Measurements from ENCODE around the gene UBAP1L. TPM values are rescaled to one million over a fixed set of nuclear protein-coding genes. Genes with fewer than 3 reads are reported as not detected.

Gene UBAP1L
- total RNA-seq, 2 experiments from 2014 or later = 7.2 TPM

- POLR2A ChIA-PET = interaction anchor here (0.7 to 1.7 kb wide), 5 partner anchors 24 to 657 kb away, joined by 3 to 18 read pairs (median 3); partner anchors contain the start of gene CLPX
- Histone ChIP-seq H3K27me3 (ENCODE audit: control insufficient read depth in 1 of 2, insufficient read depth in 2 of 2, low read length in 2 of 2) (no peaks in the 10 kb centered on the region), H3K4me3 (ENCODE audit: low read length) (no peak overlapping the region), H3K4me1 (ENCODE audit: insufficient read depth, low read length) (peaks cover 26% of the 10 kb centered on the region), H3K36me3 (ENCODE audit: insufficient read depth, low read length) (peaks cover 7% of the 10 kb centered on the region), H3K27ac (ENCODE audit: low read depth in 1 of 2, low read length in 2 of 2) (peak overlapping the region in 1 of 2 donors; percentile 73), H3K9me3 (ENCODE audit: control insufficient read depth in 1 of 2, insufficient read depth in 1 of 2, low read length in 2 of 2) (peaks cover 0 to 6% of the 10 kb centered on the region in 2 experiments)
- CTCF ChIA-PET = interaction anchor here (1.3 kb wide), 1 partner anchor 152 kb away, joined by 3 read pairs; no protein-coding TSS in a partner anchor
- no peak for TF ChIP-seq CTCF (IDR thresholded peaks at IDR 0.05)
- H3K36me3 Mint-ChIP-seq (ENCODE audit: low read depth) = peaks cover 23% of the 10 kb centered on the region
- peaks cover 25% of the 10 kb centered on the region for H3K4me1 Mint-ChIP-seq (ENCODE audit: low read depth)
- DNase-seq (peak in 1 of 14 experiments; percentile 11), ATAC-seq (ENCODE audit: poor library complexity) (no peak)
- H3K27ac Mint-ChIP-seq = peak overlapping the region; percentile 92
- H3K9me3 Mint-ChIP-seq = peaks cover 4% of the 10 kb centered on the region
- no peaks in the 10 kb centered on the region for H3K27me3 Mint-ChIP-seq
- H3K4me3 Mint-ChIP-seq = peak overlapping the region; percentile 73
- intact Hi-C loops (cut with DNase I, micrococcal nuclease) = loop anchor here in 1 of 2 experiments (2.0 to 5.0 kb wide), 3 partner anchors 50 to 153 kb away; partner anchors contain the start of genes CLPX, PARP16 and SPG21
These were observed 19.5 kb upstream of the UBAP1L start for GRCh38 chr15:65134538-65134937.

- peak within 1 kb of the TSS; percentile 95 for H3K4me3 Mint-ChIP-seq
- CTCF ChIA-PET = interaction anchor here (0.5 to 1.3 kb wide), 4 partner anchors 53 to 252 kb away, joined by 3 read pairs; no protein-coding TSS in a partner anchor
- POLR2A ChIA-PET = interaction anchor here (0.6 to 1.7 kb wide), 10 partner anchors 16 to 1040 kb away, joined by 3 to 18 read pairs (median 3); partner anchors contain the start of genes CIAO2A, CLPX, RNU5B-1 and TRIP4
These were observed 18.7 kb upstream of the UBAP1L start, which contains the start of gene PDCD7 for GRCh38 chr15:65133548-65134200. Gene PDCD7, minus strand, starts transcription at chr15:65133808. Its CDS starts 27 bp downstream, at chr15:65133781.

More at GRCh38 chr15:65133548-65134200, 18.7 kb upstream of the UBAP1L start, which contains the start of gene PDCD7:
- Histone ChIP-seq H3K4me3 (ENCODE audit: low read length) (peak within 1 kb of the TSS; percentile 66), H3K9me3 (ENCODE audit: control insufficient read depth in 1 of 2, insufficient read depth in 1 of 2, low read length in 2 of 2) (peaks cover 0 to 6% of the 10 kb centered on the region in 2 experiments), H3K27me3 (ENCODE audit: control insufficient read depth in 1 of 2, insufficient read depth in 2 of 2, low read length in 2 of 2) (no peaks in the 10 kb centered on the region), H3K27ac (ENCODE audit: low read depth in 1 of 2, low read length in 2 of 2) (peak within 1 kb of the TSS; percentile 73 to 87), H3K36me3 (ENCODE audit: insufficient read depth, low read length) (peaks cover 16% of the 10 kb centered on the region), H3K4me1 (ENCODE audit: insufficient read depth, low read length) (peaks cover 26% of the 10 kb centered on the region)
- ATAC-seq (ENCODE audit: poor library complexity) (peak; percentile 95), DNase-seq (peak; percentile 68 to 95 (median 78))
- intact Hi-C loops (cut with DNase I, micrococcal nuclease) = loop anchor here (2.0 to 5.0 kb wide), 5 partner anchors 51 to 971 kb away; partner anchors contain the start of genes CLPX (in 2 of the 2), PARP16 (in 1 of the 2), PPIB (in 1 of the 2) and RNU5A-1 (in 1 of the 2)
- TF ChIP-seq CTCF (IDR thresholded peaks at IDR 0.05) = no peak
- Mint-ChIP-seq H3K9me3 (peaks cover 4% of the 10 kb centered on the region), H3K27ac (peak within 1 kb of the TSS; percentile 92), H3K4me1 (ENCODE audit: low read depth) (peaks cover 32% of the 10 kb centered on the region), H3K27me3 (no peaks in the 10 kb centered on the region), H3K36me3 (ENCODE audit: low read depth) (peaks cover 32% of the 10 kb centered on the region)
